K562 (cell line): ENCODE data around the gene DYNC1I1. TPM values are rescaled to one million over a fixed set of nuclear protein-coding genes. Genes with fewer than 3 reads are reported as not detected.

ENCODE experiments used
- ATAC-seq: fragments of 200-7000 bp; cut with Tn5 transposase; 3 replicates; pipeline ENCODE4 v1.9.1; 2020; ENCODE audit warnings: moderate library complexity
- BruUV-seq: library from RNA; stranded (reverse); fragments of 400-500 nt; replicated peaks from 2 replicates; lab custom pipeline; 2021; lab: Mats Ljungman, UMichigan
- CTCF ChIA-PET: fragments of 300-600 bp; formaldehyde crosslinking; extraction: SDS; loops from one replicate; lab custom pipeline; 2021; ENCODE audit warnings: low intra/inter-chr PET ratio; lab: Yijun Ruan, JAX
- POLR2A ChIA-PET: fragments of 300-600, 350-650 bp; sonication (Branson Sonifier 250); formaldehyde crosslinking; extraction: SDS; loops from one replicate; lab custom pipeline; 2021; ENCODE audit warnings: antibody characterized with exemption, inconsistent platforms; lab: Yijun Ruan, JAX
- DNase-seq, 4 experiments: peaks; one replicate each; pipeline versions ENCODE4 v3.0.0 to v3.0.0-alpha.2; 2011 to 2018; ENCODE audit warnings: low spot score in 3 of 4, mixed read lengths in 3 of 4; ENCODE audit errors: extremely low read depth in 1 of 4
- FAIRE-seq: peaks from 2 replicates; lab custom pipeline; 2011; peaks lifted over from hg19 to GRCh38; lab: Jason Lieb, UNC
- H2AFZ ChIP-seq: 2 replicates; pipeline ENCODE4 v1.6.0; 2011; ENCODE audit warnings: low read depth, low read length, control low read depth, inconsistent platforms
- H3K27ac ChIP-seq: fragments of 200-600 bp; 3 replicates; pipeline ENCODE4 v1.8.0; 2011; ENCODE audit warnings: low read depth, mild to moderate bottlenecking, control low read depth, inconsistent platforms, low read length, moderate library complexity, mixed read lengths; ENCODE audit errors: extremely low read depth
- H3K27me3 ChIP-seq, 2 experiments: fragments of 300-600 bp in 1 of 2; 2 replicates in 1 of 2; 3 replicates in 1 of 2; pipeline versions ENCODE4 v1.6.0 to v1.8.0; 2011; ENCODE audit warnings: inconsistent platforms in 2 of 2, low read length in 2 of 2, mild to moderate bottlenecking in 1 of 2, mixed read lengths in 1 of 2, moderate library complexity in 1 of 2; ENCODE audit not compliant: control insufficient read depth in 2 of 2, insufficient read depth in 2 of 2
- H3K36me3 ChIP-seq: fragments of 300-600 bp; 3 replicates; pipeline ENCODE4 v1.8.0; 2011; ENCODE audit warnings: mild to moderate bottlenecking, low read length, inconsistent platforms; ENCODE audit not compliant: control insufficient read depth, insufficient read depth
- H3K4me1 ChIP-seq, 2 experiments: fragments of 200-600 bp in 1 of 2; replicated peaks in 1 of 2; 2 replicates in 1 of 2; 3 replicates in 1 of 2; pipeline versions ENCODE4 v1.5.1 to v1.8.0; 2011; ENCODE audit warnings: inconsistent platforms in 2 of 2, low read length in 2 of 2, mild to moderate bottlenecking in 1 of 2, mixed read lengths in 1 of 2, moderate library complexity in 1 of 2; ENCODE audit not compliant: control insufficient read depth in 2 of 2, insufficient read depth in 2 of 2
- H3K4me2 ChIP-seq: 2 replicates; pipeline ENCODE4 v1.6.1; 2011; ENCODE audit warnings: low read length, control low read depth, inconsistent platforms, mixed read lengths; ENCODE audit not compliant: insufficient read depth
- H3K4me3 ChIP-seq: fragments of 200-600 bp; sonication (generic), shearing (Covaris generic); 2 replicates; pipeline ENCODE4 v1.5.1; 2016; ENCODE audit warnings: control low read depth, inconsistent platforms
- H3K79me2 ChIP-seq: fragments of 200-600 bp; 3 replicates; pipeline ENCODE4 v1.8.0; 2011; ENCODE audit warnings: low read length, inconsistent platforms; ENCODE audit not compliant: control insufficient read depth, insufficient read depth
- H3K9ac ChIP-seq, 2 experiments: 2 replicates each; pipeline versions ENCODE4 v1.6.0 to v1.6.1; 2011; ENCODE audit warnings: low read depth in 2 of 2, low read length in 2 of 2, control low read depth in 1 of 2, inconsistent platforms in 1 of 2, mild to moderate bottlenecking in 1 of 2, mixed read lengths in 1 of 2; ENCODE audit not compliant: insufficient read depth in 1 of 2
- H3K9me1 ChIP-seq: one replicate; pipeline ENCODE4 v1.6.0; 2011; ENCODE audit warnings: inconsistent platforms, mild to moderate bottlenecking, low read length, moderate library complexity; ENCODE audit not compliant: control insufficient read depth, insufficient read depth
- H3K9me3 ChIP-seq: replicated peaks from 2 replicates; pipeline ENCODE4 v1.5.1; 2011; ENCODE audit warnings: low read depth, low read length, inconsistent platforms; ENCODE audit not compliant: control insufficient read depth, insufficient read depth
- H4K20me1 ChIP-seq: replicated peaks from 2 replicates; pipeline ENCODE4 v1.6.1; 2011; ENCODE audit warnings: low read length, inconsistent platforms, mixed read lengths; ENCODE audit not compliant: control insufficient read depth, insufficient read depth
- ATF1 ChIP-seq, 2 experiments: fragments of 450-650 bp in 1 of 2; IDR thresholded peaks; 2 replicates each; pipeline ENCODE4 v1.6.1; 2016; ENCODE audit warnings: missing compliant biosample characterization in 1 of 2, missing genetic modification characterization in 1 of 2
- CSDE1 ChIP-seq, 2 experiments: fragments of 450-650 bp; IDR thresholded peaks; 2 replicates each; pipeline ENCODE4 v1.6.1; 2016; ENCODE audit warnings: mild to moderate bottlenecking in 1 of 2
- JUN ChIP-seq, 2 experiments: sonication (generic) in 1 of 2; formaldehyde crosslinking in 1 of 2; IDR thresholded peaks; 2 replicates each; pipeline versions ENCODE4 v1.6.1 to v1.8.0; 2012 to 2022; ENCODE audit warnings: borderline replicate concordance in 2 of 2, mild to moderate bottlenecking in 2 of 2, improper control_type of control experiment in 1 of 2, low read depth in 1 of 2, low read length in 1 of 2, missing genetic modification reagents in 1 of 2
- MCM7 ChIP-seq, 2 experiments: fragments of 450-650 bp; IDR thresholded peaks; 2 replicates each; pipeline ENCODE4 v1.6.1; 2016 to 2018
- RAD21 ChIP-seq, 2 experiments: fragments of 250-450 bp in 1 of 2; fragments of 450-650 bp in 1 of 2; sonication (Bioruptor Pico) in 1 of 2; formaldehyde crosslinking in 1 of 2; IDR thresholded peaks in 1 of 2; conservative IDR thresholded peaks in 1 of 2; 2 replicates each; pipeline versions ENCODE4 v1.4.0 to v1.8.0; 2020 to 2022; ENCODE audit warnings: mild to moderate bottlenecking in 2 of 2, moderate library complexity in 1 of 2
- WGBS: fragments of 100-300 bp; shearing (Covaris generic); methylation state at CpG from one replicate; pipeline ENCODE4 v1.1.6; 2016; ENCODE audit warnings: low coverage, mixed read lengths; ENCODE audit not compliant: insufficient coverage; ENCODE audit errors: missing lambda C conversion rate; 5-methylcytosine and 5-hydroxymethylcytosine counted together
- in situ Hi-C: fragments of 300-500 bp; cut with MboI; formaldehyde crosslinking; loops from 4 replicates; pipeline ENCODE4 v1.15.0; 2018; ENCODE audit warnings: inconsistent platforms, mixed read lengths
- intact Hi-C: fragments of 100-400 bp; cut with micrococcal nuclease; formaldehyde crosslinking; loops from 2 replicates; pipeline ENCODE4 v1.14.2; 2022
- polyA plus RNA-seq, 8 experiments: library from polyadenylated mRNA; depleted of rRNA in 4 of 8; stranded (reverse) in 5 of 8; unstranded in 3 of 8; fragments of >200 nt; fragmentation: Nextera tagmentation in 2 of 8; fragmentation: Illumina TruSeq in 1 of 8; extraction: Ambion mirVana in 2 of 8; extraction: Trizol in 1 of 8; gene quantifications; 2 replicates each; pipeline versions ENCODE4 v1.2.1 to v1.2.3, GENCODE V29; 2011 to 2014; ENCODE audit warnings: inconsistent platforms in 1 of 8, missing spikeins in 1 of 8
- total RNA-seq, 7 experiments: library from RNA; depleted of rRNA in 6 of 7; stranded (reverse); fragments of >200 nt in 6 of 7; fragmentation: Illumina TruSeq in 2 of 7; extraction: Trizol in 2 of 7; gene quantifications; 2 replicates each; pipeline versions ENCODE4 v1.2.1 to v1.2.3, GENCODE V29; 2011 to 2021; ENCODE audit warnings: low replicate concordance in 1 of 7
- TF ChIP-seq, protein P1 (sequence below), 3 experiments: IDR thresholded peaks in 2 of 3; conservative IDR thresholded peaks in 1 of 3; 2 replicates each; pipeline ENCODE4 v1.5.1; 2011 to 2012; ENCODE audit warnings: low read length in 3 of 3, mild to moderate bottlenecking in 3 of 3, control low read depth in 2 of 3, improper control_type of control experiment in 1 of 3, inconsistent platforms in 1 of 3, low read depth in 1 of 3, mixed read lengths in 1 of 3, moderate library complexity in 1 of 3; ENCODE audit not compliant: insufficient read depth in 2 of 3

DYNC1I1 gene
- total and polyA plus RNA-seq, 9 of the 15 experiments (the other 6 are each of a cell fraction or from before 2014, with no cell fraction given), result 0.22 to 1.5 (median 0.44) TPM

DNA sequence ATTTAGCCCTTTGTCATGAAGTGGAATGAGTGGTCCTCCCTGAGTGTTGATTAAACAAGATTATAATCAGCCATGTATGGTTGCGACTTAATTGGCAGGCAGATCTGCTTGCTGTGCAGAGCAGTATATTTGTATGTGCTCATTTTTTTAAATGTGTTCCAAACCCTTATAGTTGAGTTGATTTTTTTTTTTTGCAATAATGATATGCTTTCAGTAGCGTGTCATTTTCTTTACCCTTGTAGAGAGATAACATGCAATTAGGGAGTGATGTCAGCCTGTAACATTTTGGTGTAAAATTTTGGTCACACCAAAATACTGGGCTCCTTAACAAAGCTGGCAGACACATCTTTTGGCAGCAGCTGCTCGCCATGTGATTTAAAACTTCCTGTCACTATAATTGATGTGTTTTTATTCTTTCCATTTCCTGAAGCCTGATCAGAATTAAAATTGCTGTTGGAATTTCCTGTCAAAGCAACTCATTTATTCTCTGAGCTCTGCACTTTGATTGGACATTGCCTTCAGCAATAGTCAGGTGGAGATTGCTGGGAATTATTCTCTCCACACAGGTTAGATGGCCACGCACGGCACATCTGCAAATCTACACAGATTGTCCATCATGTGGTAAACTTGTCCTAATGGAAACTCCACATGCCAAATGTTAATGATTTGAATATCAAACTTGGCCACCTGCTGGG lies 125.3 kb downstream of the DYNC1I1 start:
- no peaks in the 10 kb centered on the region for H3K79me2 ChIP-seq
- no peak overlapping the region for H3K4me2 ChIP-seq
- H3K9ac ChIP-seq, result no peak overlapping the region
- H3K27ac ChIP-seq, result no peak overlapping the region
- 4% methylated on average over 5 of the region's 5 CpGs for WGBS
- intact Hi-C loops (no loop called here), in situ Hi-C loops (loop anchor here (25.0 kb wide), 1 partner anchor 385 kb away; no protein-coding TSS in a partner anchor)
- no peak overlapping the region for H2AFZ ChIP-seq
- H3K4me3 ChIP-seq, result no peak overlapping the region
- no peak for ATAC-seq
- H3K36me3 ChIP-seq, result no peaks in the 10 kb centered on the region
- ChIA-PET CTCF (no interaction called here), POLR2A (no interaction called here)
- FAIRE-seq, result no peak
- no peaks in the 10 kb centered on the region for H4K20me1 ChIP-seq
- no TSS peak for BruUV-seq
- peaks cover 0 to 5% of the 10 kb centered on the region in 2 experiments; a peak in 2 of 5 replicates for H3K27me3 ChIP-seq
- no peak for DNase-seq
- no peaks in the 10 kb centered on the region for H3K9me3 ChIP-seq
- H3K4me1 ChIP-seq, result no peaks in the 10 kb centered on the region
- no peaks in the 10 kb centered on the region for H3K9me1 ChIP-seq
- TF ChIP-seq MCM7 (IDR thresholded peaks at IDR 0.05), result no peak
- no peak for TF ChIP-seq CSDE1 (IDR thresholded peaks at IDR 0.05)
- TF ChIP-seq, all 486 proteins: peak for 0

DNA sequence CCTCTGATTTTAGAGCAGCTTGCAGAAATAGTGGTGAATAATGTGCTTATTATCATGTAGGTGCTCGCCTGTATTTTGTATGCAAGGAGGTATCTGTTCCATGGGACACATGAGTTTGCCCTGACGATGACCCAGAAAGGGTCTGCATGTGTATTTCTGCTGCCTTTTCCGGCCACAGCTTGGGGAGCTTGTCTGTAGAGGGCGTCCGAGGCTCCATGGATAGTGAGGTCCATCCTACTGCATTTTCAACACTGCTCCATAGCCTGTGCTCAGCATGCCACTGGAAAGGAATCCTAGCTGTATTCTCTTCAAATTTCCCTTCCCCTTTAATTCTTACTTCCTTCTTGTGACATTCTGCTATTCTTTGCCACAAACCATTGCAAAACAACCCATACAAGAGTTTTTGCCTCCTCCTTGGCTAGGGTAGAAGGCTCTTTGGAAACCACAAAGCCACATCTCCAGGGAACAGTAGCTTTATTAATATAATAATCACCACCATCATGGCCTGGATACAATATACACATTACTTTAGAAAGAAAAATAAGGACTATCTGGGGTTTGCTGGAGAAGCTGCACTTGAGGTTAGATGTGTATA lies 127.7 kb downstream of the DYNC1I1 start:
- FAIRE-seq, result peak; percentile 44
- Histone ChIP-seq H2AFZ (no peak overlapping the region), H3K4me3 (no peak overlapping the region), H3K4me1 (no peaks in the 10 kb centered on the region), H3K9ac (no peak overlapping the region), H3K27ac (no peak overlapping the region), H3K27me3 (peaks cover 0 to 5% of the 10 kb centered on the region in 2 experiments; a peak in 2 of 5 replicates), H3K4me2 (no peak overlapping the region), H4K20me1 (no peaks in the 10 kb centered on the region), H3K9me1 (no peaks in the 10 kb centered on the region), H3K9me3 (no peaks in the 10 kb centered on the region), H3K79me2 (no peaks in the 10 kb centered on the region), H3K36me3 (no peaks in the 10 kb centered on the region)
- TF ChIP-seq RAD21 (CRISPR knock-in tag; conservative IDR thresholded peaks at IDR 0.05 in 1 of 2, IDR thresholded peaks at IDR 0.05 in 1 of 2) (no peak), ATF1 (CRISPR knock-in tag; IDR thresholded peaks at IDR 0.05) (no peak), ATF1 (tag; IDR thresholded peaks at IDR 0.05) (no peak), JUN (IDR thresholded peaks at IDR 0.05; ENCODE audit: borderline replicate concordance, low read depth, low read length) (no peak), JUN (CRISPR knock-in tag; IDR thresholded peaks at IDR 0.05; ENCODE audit: borderline replicate concordance) (no peak)
- TF ChIP-seq, protein P1, sequence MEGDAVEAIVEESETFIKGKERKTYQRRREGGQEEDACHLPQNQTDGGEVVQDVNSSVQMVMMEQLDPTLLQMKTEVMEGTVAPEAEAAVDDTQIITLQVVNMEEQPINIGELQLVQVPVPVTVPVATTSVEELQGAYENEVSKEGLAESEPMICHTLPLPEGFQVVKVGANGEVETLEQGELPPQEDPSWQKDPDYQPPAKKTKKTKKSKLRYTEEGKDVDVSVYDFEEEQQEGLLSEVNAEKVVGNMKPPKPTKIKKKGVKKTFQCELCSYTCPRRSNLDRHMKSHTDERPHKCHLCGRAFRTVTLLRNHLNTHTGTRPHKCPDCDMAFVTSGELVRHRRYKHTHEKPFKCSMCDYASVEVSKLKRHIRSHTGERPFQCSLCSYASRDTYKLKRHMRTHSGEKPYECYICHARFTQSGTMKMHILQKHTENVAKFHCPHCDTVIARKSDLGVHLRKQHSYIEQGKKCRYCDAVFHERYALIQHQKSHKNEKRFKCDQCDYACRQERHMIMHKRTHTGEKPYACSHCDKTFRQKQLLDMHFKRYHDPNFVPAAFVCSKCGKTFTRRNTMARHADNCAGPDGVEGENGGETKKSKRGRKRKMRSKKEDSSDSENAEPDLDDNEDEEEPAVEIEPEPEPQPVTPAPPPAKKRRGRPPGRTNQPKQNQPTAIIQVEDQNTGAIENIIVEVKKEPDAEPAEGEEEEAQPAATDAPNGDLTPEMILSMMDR (IDR thresholded peaks at IDR 0.05 in 2 of 3, conservative IDR thresholded peaks at IDR 0.05 in 1 of 3; ENCODE audit: insufficient read depth in 2 of 3, low read depth in 1 of 3, low read length in 3 of 3), result peak; percentile 23 to 38 (median 27); a peak in 5 of 6 replicates
- 0% methylated on average over 5 of the region's 5 CpGs for WGBS
- CTCF ChIA-PET, result no interaction called here
- no TSS peak for BruUV-seq
- peak in 2 of 4 experiments; percentile 15 to 27 for DNase-seq
- POLR2A ChIA-PET, result interaction anchor here (0.6 kb wide), 1 partner anchor 1127 kb away, joined by 3 read pairs; no protein-coding TSS in a partner anchor
- peak; percentile 75 for ATAC-seq
- intact Hi-C loops (no loop called here), in situ Hi-C loops (loop anchor here (25.0 kb wide), 1 partner anchor 388 kb away; no protein-coding TSS in a partner anchor)
